ENCODE results near the gene WDFY3.

GRCh38 chr4:84685105-84685504 lies 281.4 kb downstream of the WDFY3 start:
- TF ChIP-seq, protein P1, sequence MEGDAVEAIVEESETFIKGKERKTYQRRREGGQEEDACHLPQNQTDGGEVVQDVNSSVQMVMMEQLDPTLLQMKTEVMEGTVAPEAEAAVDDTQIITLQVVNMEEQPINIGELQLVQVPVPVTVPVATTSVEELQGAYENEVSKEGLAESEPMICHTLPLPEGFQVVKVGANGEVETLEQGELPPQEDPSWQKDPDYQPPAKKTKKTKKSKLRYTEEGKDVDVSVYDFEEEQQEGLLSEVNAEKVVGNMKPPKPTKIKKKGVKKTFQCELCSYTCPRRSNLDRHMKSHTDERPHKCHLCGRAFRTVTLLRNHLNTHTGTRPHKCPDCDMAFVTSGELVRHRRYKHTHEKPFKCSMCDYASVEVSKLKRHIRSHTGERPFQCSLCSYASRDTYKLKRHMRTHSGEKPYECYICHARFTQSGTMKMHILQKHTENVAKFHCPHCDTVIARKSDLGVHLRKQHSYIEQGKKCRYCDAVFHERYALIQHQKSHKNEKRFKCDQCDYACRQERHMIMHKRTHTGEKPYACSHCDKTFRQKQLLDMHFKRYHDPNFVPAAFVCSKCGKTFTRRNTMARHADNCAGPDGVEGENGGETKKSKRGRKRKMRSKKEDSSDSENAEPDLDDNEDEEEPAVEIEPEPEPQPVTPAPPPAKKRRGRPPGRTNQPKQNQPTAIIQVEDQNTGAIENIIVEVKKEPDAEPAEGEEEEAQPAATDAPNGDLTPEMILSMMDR (IDR thresholded peaks at IDR 0.05; ENCODE audit: low read depth, low read length) = no peak
- no peak for TF ChIP-seq EZH2phosphoT487 (IDR thresholded peaks at IDR 0.05; ENCODE audit: low read depth)

Data from OCI-LY3 (cell line).